ENCODE data around the gene LAMA2. TPM values are rescaled to one million over a fixed set of nuclear protein-coding genes. Genes with fewer than 3 reads are reported as not detected.

LAMA2 gene
- total RNA-seq, 4 donors from 2014 or later = 115 to 153 (median 134) TPM

GRCh38 chr6:129497481-129498441 lies 614.8 kb downstream of the LAMA2 start:
- WGBS = 66% methylated on average over 6 of the region's 6 CpGs
- intact Hi-C loops (cut with DNase I) = loop anchor here (5.0 kb wide), 1 partner anchor 80 kb away; no protein-coding TSS in a partner anchor

GRCh38 chr6:129498541-129498940 lies 615.6 kb downstream of the LAMA2 start:
- no peak for TF ChIP-seq EP300 (IDR thresholded peaks at IDR 0.05)
- WGBS = 36% methylated on average over 2 of the region's 2 CpGs
- no peak for DNase-seq (ENCODE audit: extremely low spot score)

More at GRCh38 chr6:129497481-129498441, 614.8 kb downstream of the LAMA2 start:
- Histone ChIP-seq H3K4me3 (no peak overlapping the region), H3K4me1 (peaks cover 5 to 21% (median 14%) of the 10 kb centered on the region in 4 donors), H3K27ac (replicated peaks in 1 of 4) (peak overlapping the region in 1 of 4 donors; percentile 30), H3K9me3 (no peaks in the 10 kb centered on the region), H3K36me3 (peaks cover 0 to 51% (median 8%) of the 10 kb centered on the region in 4 donors), H3K27me3 (no peaks in the 10 kb centered on the region)
- no peak for TF ChIP-seq POLR2AphosphoS5 (IDR thresholded peaks at IDR 0.05)
- no peak for TF ChIP-seq CTCF (IDR thresholded peaks at IDR 0.05)
- no peak for TF ChIP-seq EP300 (IDR thresholded peaks at IDR 0.05)
- no peak for TF ChIP-seq POLR2A (IDR thresholded peaks at IDR 0.05; ENCODE audit: low read depth)
- no peak for DNase-seq (ENCODE audit: extremely low spot score)

GRCh38 chr6:129498950-129499842 lies 616.3 kb downstream of the LAMA2 start:
- Histone ChIP-seq H3K36me3 (peaks cover 0 to 56% (median 13%) of the 10 kb centered on the region in 4 donors), H3K4me3 (no peak overlapping the region), H3K27me3 (no peaks in the 10 kb centered on the region), H3K9me3 (no peaks in the 10 kb centered on the region), H3K27ac (replicated peaks in 1 of 4) (peak overlapping the region in 1 of 4 donors; percentile 9), H3K4me1 (peaks cover 5 to 25% (median 14%) of the 10 kb centered on the region in 4 donors)
- DNase-seq (ENCODE audit: extremely low spot score) = no peak
- WGBS = 11% methylated on average over 8 of the region's 8 CpGs
- no peak for TF ChIP-seq POLR2A (IDR thresholded peaks at IDR 0.05; ENCODE audit: low read depth)
- TF ChIP-seq POLR2AphosphoS5 (IDR thresholded peaks at IDR 0.05) = peak in 1 of 2 donors; percentile 7
- TF ChIP-seq CTCF (IDR thresholded peaks at IDR 0.05) = peak; percentile 45 to 61 (median 57)
- TF ChIP-seq EP300 (IDR thresholded peaks at IDR 0.05) = no peak
- intact Hi-C loops (cut with DNase I) = loop anchor here (5.0 kb wide), 1 partner anchor 78 kb away; no protein-coding TSS in a partner anchor

More at GRCh38 chr6:129498541-129498940, 615.6 kb downstream of the LAMA2 start:
- Histone ChIP-seq H3K9me3 (no peaks in the 10 kb centered on the region), H3K4me3 (no peak overlapping the region), H3K36me3 (peaks cover 0 to 56% (median 12%) of the 10 kb centered on the region in 4 donors), H3K27ac (replicated peaks in 1 of 4) (peak overlapping the region in 1 of 4 donors; percentile 9), H3K27me3 (no peaks in the 10 kb centered on the region), H3K4me1 (peaks cover 5 to 25% (median 14%) of the 10 kb centered on the region in 4 donors)
- intact Hi-C loops (cut with DNase I) = loop anchor here (5.0 kb wide), 1 partner anchor 79 kb away; no protein-coding TSS in a partner anchor

- no peak overlapping the region for H3K4me3 ChIP-seq
- peaks cover 0 to 56% (median 11%) of the 10 kb centered on the region in 4 donors for H3K36me3 ChIP-seq
- no peak for TF ChIP-seq CTCF (IDR thresholded peaks at IDR 0.05)
- TF ChIP-seq EP300 (IDR thresholded peaks at IDR 0.05) = no peak
- TF ChIP-seq POLR2AphosphoS5 (IDR thresholded peaks at IDR 0.05) = no peak
- TF ChIP-seq POLR2A (IDR thresholded peaks at IDR 0.05; ENCODE audit: low read depth) = no peak
- intact Hi-C loops (cut with DNase I) = loop anchor here (5.0 kb wide), 1 partner anchor 77 kb away; no protein-coding TSS in a partner anchor
- no peaks in the 10 kb centered on the region for H3K9me3 ChIP-seq
- no peaks in the 10 kb centered on the region for H3K27me3 ChIP-seq
- peaks cover 5 to 25% (median 14%) of the 10 kb centered on the region in 4 donors for H3K4me1 ChIP-seq
- 91% methylated on average over 4 of the region's 4 CpGs for WGBS
- no peak overlapping the region for H3K27ac ChIP-seq (replicated peaks in 1 of 4)
- no peak for DNase-seq (ENCODE audit: extremely low spot score)
Measured at GRCh38 chr6:129499843-129500219, 616.9 kb downstream of the LAMA2 start.
